Upper lobe of left lung (tissue), 4 donors: ENCODE measurements around the gene LIPC.

Experiments
- CTCF ChIP-seq, 6 experiments: fragments of 450-650 bp in 4 of 6; fragments of 200-600 bp in 2 of 6; sonication (generic) in 2 of 6; IDR thresholded peaks; one replicate each; pipeline ENCODE4 v1.5.1; 2016 to 2019; ENCODE audit warnings: antibody characterized with exemption in 6 of 6
- EP300 ChIP-seq, 4 donors: sonication (generic); formaldehyde crosslinking; IDR thresholded peaks; one replicate each; pipeline ENCODE4 v1.5.1; 2017; ENCODE audit warnings: antibody characterized with exemption in 4 of 4, control low read depth in 2 of 4
- POLR2A ChIP-seq, 4 donors: fragments of 450-650 bp; IDR thresholded peaks; one replicate each; pipeline ENCODE4 v1.5.1; 2016 to 2017; ENCODE audit warnings: antibody characterized with exemption in 4 of 4, mild to moderate bottlenecking in 2 of 4

DNA sequence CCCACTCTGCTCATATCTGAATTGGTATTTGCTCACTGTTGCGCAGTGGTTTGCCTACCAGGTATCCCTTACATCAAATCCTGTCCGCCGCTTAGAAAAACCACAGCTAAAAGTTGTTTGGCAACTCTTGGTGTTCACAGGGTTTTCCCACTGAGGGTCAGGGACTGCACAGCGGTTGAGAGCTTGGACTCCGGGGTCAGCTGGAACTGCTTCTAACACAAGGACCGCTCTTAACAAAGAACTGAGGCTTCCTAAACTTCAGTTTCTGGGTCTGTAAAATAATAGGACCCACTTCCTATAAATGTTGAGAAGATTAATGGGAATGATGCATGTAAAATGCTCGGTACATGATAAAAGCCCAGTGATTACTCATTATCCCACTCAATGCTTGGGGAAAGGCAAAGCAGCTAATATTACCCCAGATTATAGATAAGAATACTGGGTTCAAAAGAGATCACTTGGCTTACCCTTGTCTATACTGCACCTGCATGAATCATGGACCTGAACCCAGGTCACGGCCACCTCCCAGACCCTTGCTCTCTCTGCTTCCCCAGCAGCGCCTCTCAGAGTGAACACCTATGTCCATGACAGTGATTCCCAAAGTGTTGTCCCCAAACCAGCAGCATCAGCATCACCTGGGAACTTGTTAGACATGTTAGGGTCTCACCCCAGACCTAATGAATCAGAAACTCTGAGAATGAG lies 36.1 kb downstream of the LIPC start:
- TF ChIP-seq EP300 (IDR thresholded peaks at IDR 0.05) (no peak), CTCF (IDR thresholded peaks at IDR 0.05) (no peak), POLR2A (IDR thresholded peaks at IDR 0.05) (no peak)
